MCF 10A (cell line): ENCODE measurements around the gene NCOR1. TPM values are rescaled to one million over a fixed set of nuclear protein-coding genes. Genes with fewer than 3 reads are reported as not detected.
A peak's percentile ranks its signal among the peaks of the same experiment; 100 is the strongest.

Experiments
- Bru-seq: library from RNA; stranded (reverse); fragments of 400-500 nt; gene quantifications from one replicate; lab custom pipeline; 2021; lab: Mats Ljungman, UMichigan
- BruChase-seq, 2 experiments: library from RNA; stranded (reverse); fragments of 400-500 nt; gene quantifications; one replicate each; lab custom pipeline; 2021; lab: Mats Ljungman, UMichigan
- BruUV-seq: library from RNA; stranded (reverse); fragments of 400-500 nt; replicated peaks from 2 replicates; lab custom pipeline; 2021; lab: Mats Ljungman, UMichigan
- CTCF ChIA-PET: fragments of 300-600 bp; sonication (Branson Sonifier 250); formaldehyde crosslinking; extraction: SDS; loops from one replicate; lab custom pipeline; 2021; ENCODE audit warnings: antibody characterized with exemption, inconsistent platforms; lab: Yijun Ruan, JAX
- POLR2A ChIA-PET: fragments of 300-600, 350-650 bp; sonication (Branson Sonifier 250); formaldehyde crosslinking; extraction: SDS; loops from one replicate; lab custom pipeline; 2020; ENCODE audit warnings: antibody characterized with exemption, inconsistent platforms; lab: Yijun Ruan, JAX
- DNase-seq: peaks from one replicate; pipeline ENCODE4 v3.0.0-alpha.2; 2018; ENCODE audit not compliant: unreplicated experiment
- H3K27ac Mint-ChIP-seq: one replicate; pipeline ENCODE4 v1.8.0; 2022; ENCODE audit warnings: mild to moderate bottlenecking, low read depth, mixed read lengths; ENCODE audit not compliant: unreplicated experiment
- H3K27me3 Mint-ChIP-seq: one replicate; pipeline ENCODE4 v1.8.0; 2022; ENCODE audit warnings: mixed read lengths; ENCODE audit not compliant: insufficient read depth, unreplicated experiment
- H3K36me3 Mint-ChIP-seq: one replicate; pipeline ENCODE4 v1.8.0; 2022; ENCODE audit warnings: mild to moderate bottlenecking, moderate library complexity, mixed read lengths; ENCODE audit not compliant: insufficient read depth, unreplicated experiment
- H3K4me1 Mint-ChIP-seq: one replicate; pipeline ENCODE4 v1.8.0; 2022; ENCODE audit warnings: mixed read lengths; ENCODE audit not compliant: insufficient read depth, unreplicated experiment
- H3K4me3 Mint-ChIP-seq: one replicate; pipeline ENCODE4 v1.8.0; 2022; ENCODE audit warnings: mild to moderate bottlenecking, moderate library complexity, mixed read lengths; ENCODE audit not compliant: unreplicated experiment
- H3K9me3 Mint-ChIP-seq: one replicate; pipeline ENCODE4 v1.8.0; 2022; ENCODE audit warnings: mixed read lengths; ENCODE audit not compliant: unreplicated experiment
- CTCF ChIP-seq: fragments of 200-600 bp; IDR thresholded peaks from one replicate; pipeline ENCODE4 v1.8.0; 2022; ENCODE audit warnings: antibody characterized with exemption, mild to moderate bottlenecking; ENCODE audit not compliant: unreplicated experiment
- intact Hi-C: fragments of 100-400 bp; cut with micrococcal nuclease; formaldehyde crosslinking; loops from 2 replicates; pipeline ENCODE4 v1.14.1; 2022
- long read RNA-seq: library from polyadenylated mRNA; stranded (forward); transcript quantifications from one replicate; pipeline ENCODE4 v2.0.0, GENCODE V29; 2022
- total RNA-seq: library from RNA; stranded (reverse); gene quantifications from 2 replicates; pipeline ENCODE4 v1.2.3, GENCODE V29; 2022

NCOR1 gene
- total RNA-seq (120 and 138 TPM in 2 replicates), Bru-seq, nascent RNA (percentile 88 among the genes with signal in this experiment), BruChase-seq, experiment 1, labeled RNA remaining after a 6-hour chase (percentile 89 among the genes with signal in this experiment), BruChase-seq, experiment 2, labeled RNA remaining after a 2-hour chase (percentile 86 among the genes with signal in this experiment)
- long read RNA-seq, transcript NCOR1-209 (17 exons, 1,969 nt): minor isoform, 7 of 217 reads
- long read RNA-seq, transcript NCOR1-206 (15 exons, 1,883 nt): major isoform, 21 of 217 reads
- long read RNA-seq, transcript NCOR1-221 (16 exons, 1,877 nt): minor isoform, 10 of 217 reads
- long read RNA-seq, partial matches to known transcripts: 134 of 217 reads
- long read RNA-seq, other reads (novel, unspliced or antisense): 43 of 217 reads

- DNase-seq: peak; percentile 95
- Mint-ChIP-seq H3K4me3 (peak within 1 kb of the TSS; percentile 99), H3K4me1 (peaks cover 11% of the 10 kb centered on the region), H3K27me3 (no peaks in the 10 kb centered on the region), H3K27ac (peak within 1 kb of the TSS; percentile 84), H3K36me3 (peaks cover 6% of the 10 kb centered on the region), H3K9me3 (no peaks in the 10 kb centered on the region)
- TF ChIP-seq CTCF: peak; percentile 20
- CTCF ChIA-PET: interaction anchor here (0.6 to 0.9 kb wide), 4 partner anchors 15 to 139 kb away, joined by 3 to 4 read pairs (median 3); no protein-coding TSS in a partner anchor
- POLR2A ChIA-PET: interaction anchor here (0.6 to 5.1 kb wide), 26 partner anchors 8 to 1576 kb away, joined by 3 to 50 read pairs (median 5); partner anchors contain the start of genes TTC19 and UBB
- intact Hi-C loops: loop anchor here (5.0 kb wide), 1 partner anchor 72 kb away; no protein-coding TSS in a partner anchor
- BruUV-seq: no TSS peak
Measured at GRCh38 chr17:16215273-16215964, at the start of gene NCOR1. TSS of gene NCOR1 (minus strand) at chr17:16215534. CDS start at chr17:16194569, 20,965 bp downstream.

GRCh38 chr17:16262201-16262600, 46.9 kb upstream of the NCOR1 start:
- Mint-ChIP-seq H3K4me1 (no peaks in the 10 kb centered on the region), H3K4me3 (no peak overlapping the region), H3K27ac (no peak overlapping the region), H3K9me3 (no peaks in the 10 kb centered on the region), H3K27me3 (no peaks in the 10 kb centered on the region), H3K36me3 (no peaks in the 10 kb centered on the region)
- POLR2A ChIA-PET: no interaction called here
- CTCF ChIA-PET: interaction anchor here (0.6 kb wide), 1 partner anchor 1729 kb away, joined by 4 read pairs; no protein-coding TSS in a partner anchor
- intact Hi-C loops: no loop called here
- no peak for DNase-seq
- TF ChIP-seq CTCF: no peak
- no TSS peak for BruUV-seq

GRCh38 chr17:16261049-16261448, 45.7 kb upstream of the NCOR1 start:
- Mint-ChIP-seq H3K27me3 (no peaks in the 10 kb centered on the region), H3K4me1 (no peaks in the 10 kb centered on the region), H3K4me3 (no peak overlapping the region), H3K27ac (no peak overlapping the region), H3K36me3 (no peaks in the 10 kb centered on the region), H3K9me3 (no peaks in the 10 kb centered on the region)
- TF ChIP-seq CTCF: no peak
- POLR2A ChIA-PET: no interaction called here
- intact Hi-C loops: no loop called here
- CTCF ChIA-PET: interaction anchor here (0.8 kb wide), 1 partner anchor 103 kb away, joined by 3 read pairs; no protein-coding TSS in a partner anchor
- DNase-seq: no peak
- no TSS peak for BruUV-seq

- POLR2A ChIA-PET: interaction anchor here (0.6 to 0.7 kb wide), 3 partner anchors 26 to 760 kb away, joined by 3 read pairs; no protein-coding TSS in a partner anchor
Measured at GRCh38 chr17:16259926-16260325, 44.6 kb upstream of the NCOR1 start.

More at GRCh38 chr17:16259926-16260325, 44.6 kb upstream of the NCOR1 start:
- peaks cover 2% of the 10 kb centered on the region for H3K36me3 Mint-ChIP-seq
- H3K4me1 Mint-ChIP-seq: no peaks in the 10 kb centered on the region
- no peak overlapping the region for H3K27ac Mint-ChIP-seq
- no peaks in the 10 kb centered on the region for H3K9me3 Mint-ChIP-seq
- intact Hi-C loops: no loop called here
- H3K4me3 Mint-ChIP-seq: no peak overlapping the region
- no TSS peak for BruUV-seq
- no peaks in the 10 kb centered on the region for H3K27me3 Mint-ChIP-seq
- CTCF ChIA-PET: no interaction called here
- no peak for TF ChIP-seq CTCF
- no peak for DNase-seq
